HEK293 (cell line): ENCODE measurements around the gene LRRFIP1.
A peak's percentile ranks its signal among the peaks of the same experiment; 100 is the strongest.

Experiments used
- BCL11A ChIP-seq: fragments of 450-650 bp; formaldehyde crosslinking; IDR thresholded peaks from 2 replicates; pipeline ENCODE4 v1.5.1; 2016; ENCODE audit warnings: low read depth, missing biosample characterization, missing genetic modification characterization
- HOXD13 ChIP-seq: sonication (generic); formaldehyde crosslinking; IDR thresholded peaks from 2 replicates; pipeline ENCODE4 v1.8.0; 2022; ENCODE audit warnings: missing genetic modification reagents, borderline replicate concordance
- KLF10 ChIP-seq: fragments of 450-650 bp; IDR thresholded peaks from 2 replicates; pipeline ENCODE4 v1.5.1; 2018; ENCODE audit warnings: missing biosample characterization, mild to moderate bottlenecking, missing genetic modification characterization
- MYNN ChIP-seq: fragments of 450-650 bp; formaldehyde crosslinking; IDR thresholded peaks from 2 replicates; pipeline ENCODE4 v1.5.1; 2016; ENCODE audit warnings: missing biosample characterization, missing genetic modification characterization, borderline replicate concordance
- PRDM1 ChIP-seq: fragments of 450-650 bp; formaldehyde crosslinking; IDR thresholded peaks from 2 replicates; pipeline ENCODE4; 2016; ENCODE audit warnings: missing biosample characterization, missing genetic modification characterization
- SCRT1 ChIP-seq: fragments of 450-650 bp; formaldehyde crosslinking; IDR thresholded peaks from 2 replicates; pipeline ENCODE4 v1.5.1; 2016; ENCODE audit warnings: missing biosample characterization, missing genetic modification characterization, borderline replicate concordance
- SCRT2 ChIP-seq: fragments of 450-650 bp; formaldehyde crosslinking; IDR thresholded peaks from 2 replicates; pipeline ENCODE4 v1.5.1; 2016; ENCODE audit warnings: missing biosample characterization, missing genetic modification characterization
- SP2 ChIP-seq: fragments of 450-650 bp; formaldehyde crosslinking; IDR thresholded peaks from 2 replicates; pipeline ENCODE4 v1.5.1; 2016; ENCODE audit warnings: missing biosample characterization, missing genetic modification characterization
- YY1 ChIP-seq: fragments of 450-650 bp; formaldehyde crosslinking; IDR thresholded peaks from 2 replicates; pipeline ENCODE4 v1.5.1; 2018; ENCODE audit warnings: missing biosample characterization, missing genetic modification characterization
- ZBTB21 ChIP-seq: fragments of 450-650 bp; formaldehyde crosslinking; IDR thresholded peaks from 2 replicates; pipeline ENCODE4 v1.5.1; 2017; ENCODE audit warnings: missing biosample characterization, missing genetic modification characterization
- ZFP37 ChIP-seq: fragments of 450-650 bp; formaldehyde crosslinking; IDR thresholded peaks from 2 replicates; pipeline ENCODE4 v1.5.1; 2016; ENCODE audit warnings: missing biosample characterization, missing genetic modification characterization
- ZNF112 ChIP-seq: fragments of 450-650 bp; formaldehyde crosslinking; IDR thresholded peaks from 2 replicates; pipeline ENCODE4 v1.5.0; 2017; ENCODE audit warnings: missing biosample characterization, missing genetic modification characterization
- ZNF184 ChIP-seq: fragments of 450-650 bp; IDR thresholded peaks from 2 replicates; pipeline ENCODE4 v1.5.1; 2018; ENCODE audit warnings: missing biosample characterization, mild to moderate bottlenecking, missing genetic modification characterization
- ZNF211 ChIP-seq: fragments of 450-650 bp; formaldehyde crosslinking; IDR thresholded peaks from 2 replicates; pipeline ENCODE4 v1.5.1; 2016; ENCODE audit warnings: low read depth, missing biosample characterization, missing genetic modification characterization
- ZNF214 ChIP-seq: fragments of 450-650 bp; formaldehyde crosslinking; IDR thresholded peaks from 2 replicates; pipeline ENCODE4 v1.5.1; 2017; ENCODE audit warnings: missing biosample characterization, mild to moderate bottlenecking, missing genetic modification characterization, borderline replicate concordance
- ZNF24 ChIP-seq: fragments of 450-650 bp; formaldehyde crosslinking; IDR thresholded peaks from 2 replicates; pipeline ENCODE4 v1.5.1; 2016; ENCODE audit warnings: missing biosample characterization, missing genetic modification characterization
- ZNF350 ChIP-seq: fragments of 450-650 bp; formaldehyde crosslinking; IDR thresholded peaks from 2 replicates; pipeline ENCODE4 v1.5.0; 2017; ENCODE audit warnings: missing biosample characterization, mild to moderate bottlenecking, missing genetic modification characterization
- ZNF391 ChIP-seq: fragments of 450-650 bp; formaldehyde crosslinking; IDR thresholded peaks from 2 replicates; pipeline ENCODE4 v1.5.1; 2016; ENCODE audit warnings: low read depth, missing biosample characterization, missing genetic modification characterization, borderline replicate concordance
- ZNF416 ChIP-seq: fragments of 450-650 bp; formaldehyde crosslinking; IDR thresholded peaks from 2 replicates; pipeline ENCODE4 v1.5.1; 2016; ENCODE audit warnings: missing biosample characterization, missing genetic modification characterization
- ZNF473 ChIP-seq: fragments of 450-650 bp; formaldehyde crosslinking; IDR thresholded peaks from 2 replicates; pipeline ENCODE4 v1.5.1; 2017; ENCODE audit warnings: missing biosample characterization, missing genetic modification characterization
- ZNF48 ChIP-seq: fragments of 450-650 bp; formaldehyde crosslinking; IDR thresholded peaks from 2 replicates; pipeline ENCODE4 v1.5.1; 2016; ENCODE audit warnings: missing biosample characterization, missing genetic modification characterization
- ZNF549 ChIP-seq: fragments of 450-650 bp; IDR thresholded peaks from 2 replicates; pipeline ENCODE4 v1.5.1; 2018; ENCODE audit warnings: missing biosample characterization, missing genetic modification characterization, mild to moderate bottlenecking, inconsistent platforms, moderate library complexity
- ZNF585B ChIP-seq: fragments of 450-650 bp; formaldehyde crosslinking; IDR thresholded peaks from 2 replicates; pipeline ENCODE4 v1.5.1; 2016; ENCODE audit warnings: missing biosample characterization, missing genetic modification characterization
- ZNF677 ChIP-seq: fragments of 450-650 bp; IDR thresholded peaks from 2 replicates; pipeline ENCODE4 v1.5.0; 2018; ENCODE audit warnings: missing biosample characterization, mild to moderate bottlenecking, missing genetic modification characterization, moderate library complexity
- TF ChIP-seq, protein P1 (sequence below): fragments of 450-650 bp; IDR thresholded peaks from 2 replicates; pipeline ENCODE4 v1.5.1; 2018; ENCODE audit warnings: missing biosample characterization, mild to moderate bottlenecking, missing genetic modification characterization
- TF ChIP-seq, protein P2 (sequence below): fragments of 450-650 bp; formaldehyde crosslinking; IDR thresholded peaks from 2 replicates; pipeline ENCODE4 v1.5.1; 2017; ENCODE audit warnings: missing biosample characterization, missing genetic modification characterization
- TF ChIP-seq, protein P3 (sequence below): fragments of 450-650 bp; formaldehyde crosslinking; IDR thresholded peaks from 2 replicates; pipeline ENCODE4 v1.5.1; 2016; ENCODE audit warnings: missing biosample characterization, missing genetic modification characterization
- TF ChIP-seq, protein P4 (sequence below): fragments of 450-650 bp; formaldehyde crosslinking; IDR thresholded peaks from 2 replicates; pipeline ENCODE4 v1.5.1; 2016; ENCODE audit warnings: missing biosample characterization, missing genetic modification characterization
- TF ChIP-seq, protein P5 (sequence below): fragments of 450-650 bp; formaldehyde crosslinking; IDR thresholded peaks from 2 replicates; pipeline ENCODE4 v1.5.1; 2016; ENCODE audit warnings: missing biosample characterization, missing genetic modification characterization
- TF ChIP-seq, protein P6 (sequence below): fragments of 450-650 bp; formaldehyde crosslinking; IDR thresholded peaks from 2 replicates; pipeline ENCODE4 v1.5.1; 2017; ENCODE audit warnings: missing biosample characterization, missing genetic modification characterization

LRRFIP1 gene

DNA sequence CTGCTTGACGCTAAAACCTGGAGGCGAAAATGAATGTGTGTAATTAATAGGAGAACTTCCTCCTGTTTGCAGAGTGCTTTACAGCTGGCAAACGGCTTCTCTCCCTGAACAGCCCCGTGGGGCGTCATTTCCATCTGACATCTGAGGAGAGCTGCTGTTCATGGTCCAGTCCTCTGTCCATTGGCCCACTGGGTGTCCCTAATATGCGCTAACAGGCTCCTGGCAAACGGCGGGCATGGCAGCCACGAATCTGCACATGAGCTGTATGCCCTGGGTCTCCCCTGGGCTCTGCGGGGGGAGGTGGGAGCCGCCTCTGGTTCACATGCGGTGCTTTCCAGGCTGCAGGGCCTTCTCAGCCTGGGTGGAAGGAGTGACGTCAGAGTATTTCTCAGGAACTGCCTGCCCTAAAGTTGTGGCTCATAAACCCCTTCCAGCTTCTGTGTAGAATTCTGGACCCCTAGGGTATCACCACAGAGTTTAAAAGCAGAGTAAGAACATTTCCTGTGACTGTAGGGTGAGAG is 73.2 kb downstream of the LRRFIP1 start (continued):
- TF ChIP-seq SP2 (tag by site-specific recombination) (peak; percentile 32), KLF10 (tag by site-specific recombination) (peak; percentile 45; the same call in 1 of the 2 replicates), ZNF585B (tag by site-specific recombination) (no peak), ZBTB21 (peak; percentile 74), PRDM1 (tag by site-specific recombination) (no peak), ZNF211 (tag by site-specific recombination) (no peak), ZNF24 (tag by site-specific recombination) (peak; percentile 51; the same call in 1 of the 2 replicates), ZNF48 (tag by site-specific recombination) (no peak), ZNF549 (tag by site-specific recombination) (no peak), ZNF350 (tag by site-specific recombination) (no peak), ZNF677 (tag by site-specific recombination) (no peak), HOXD13 (CRISPR knock-in tag) (no peak), ZNF391 (tag by site-specific recombination) (no peak), MYNN (tag by site-specific recombination) (no peak), ZNF184 (no peak), ZFP37 (no peak), ZNF416 (no peak), YY1 (tag by site-specific recombination) (no peak), SCRT2 (tag by site-specific recombination) (no peak), BCL11A (tag by site-specific recombination) (no peak), ZNF112 (tag by site-specific recombination) (no peak), SCRT1 (tag by site-specific recombination) (no peak), ZNF214 (tag by site-specific recombination) (no peak), ZNF473 (tag by site-specific recombination) (no peak)
- TF ChIP-seq, protein P1, sequence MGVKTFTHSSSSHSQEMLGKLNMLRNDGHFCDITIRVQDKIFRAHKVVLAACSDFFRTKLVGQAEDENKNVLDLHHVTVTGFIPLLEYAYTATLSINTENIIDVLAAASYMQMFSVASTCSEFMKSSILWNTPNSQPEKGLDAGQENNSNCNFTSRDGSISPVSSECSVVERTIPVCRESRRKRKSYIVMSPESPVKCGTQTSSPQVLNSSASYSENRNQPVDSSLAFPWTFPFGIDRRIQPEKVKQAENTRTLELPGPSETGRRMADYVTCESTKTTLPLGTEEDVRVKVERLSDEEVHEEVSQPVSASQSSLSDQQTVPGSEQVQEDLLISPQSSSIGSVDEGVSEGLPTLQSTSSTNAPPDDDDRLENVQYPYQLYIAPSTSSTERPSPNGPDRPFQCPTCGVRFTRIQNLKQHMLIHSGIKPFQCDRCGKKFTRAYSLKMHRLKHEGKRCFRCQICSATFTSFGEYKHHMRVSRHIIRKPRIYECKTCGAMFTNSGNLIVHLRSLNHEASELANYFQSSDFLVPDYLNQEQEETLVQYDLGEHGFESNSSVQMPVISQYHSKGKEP (tag by site-specific recombination) = no peak
- TF ChIP-seq, protein P2, sequence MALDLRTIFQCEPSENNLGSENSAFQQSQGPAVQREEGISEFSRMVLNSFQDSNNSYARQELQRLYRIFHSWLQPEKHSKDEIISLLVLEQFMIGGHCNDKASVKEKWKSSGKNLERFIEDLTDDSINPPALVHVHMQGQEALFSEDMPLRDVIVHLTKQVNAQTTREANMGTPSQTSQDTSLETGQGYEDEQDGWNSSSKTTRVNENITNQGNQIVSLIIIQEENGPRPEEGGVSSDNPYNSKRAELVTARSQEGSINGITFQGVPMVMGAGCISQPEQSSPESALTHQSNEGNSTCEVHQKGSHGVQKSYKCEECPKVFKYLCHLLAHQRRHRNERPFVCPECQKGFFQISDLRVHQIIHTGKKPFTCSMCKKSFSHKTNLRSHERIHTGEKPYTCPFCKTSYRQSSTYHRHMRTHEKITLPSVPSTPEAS (tag by site-specific recombination) = no peak
- TF ChIP-seq, protein P3, sequence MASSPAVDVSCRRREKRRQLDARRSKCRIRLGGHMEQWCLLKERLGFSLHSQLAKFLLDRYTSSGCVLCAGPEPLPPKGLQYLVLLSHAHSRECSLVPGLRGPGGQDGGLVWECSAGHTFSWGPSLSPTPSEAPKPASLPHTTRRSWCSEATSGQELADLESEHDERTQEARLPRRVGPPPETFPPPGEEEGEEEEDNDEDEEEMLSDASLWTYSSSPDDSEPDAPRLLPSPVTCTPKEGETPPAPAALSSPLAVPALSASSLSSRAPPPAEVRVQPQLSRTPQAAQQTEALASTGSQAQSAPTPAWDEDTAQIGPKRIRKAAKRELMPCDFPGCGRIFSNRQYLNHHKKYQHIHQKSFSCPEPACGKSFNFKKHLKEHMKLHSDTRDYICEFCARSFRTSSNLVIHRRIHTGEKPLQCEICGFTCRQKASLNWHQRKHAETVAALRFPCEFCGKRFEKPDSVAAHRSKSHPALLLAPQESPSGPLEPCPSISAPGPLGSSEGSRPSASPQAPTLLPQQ (tag by site-specific recombination) = no peak
- TF ChIP-seq, protein P4, sequence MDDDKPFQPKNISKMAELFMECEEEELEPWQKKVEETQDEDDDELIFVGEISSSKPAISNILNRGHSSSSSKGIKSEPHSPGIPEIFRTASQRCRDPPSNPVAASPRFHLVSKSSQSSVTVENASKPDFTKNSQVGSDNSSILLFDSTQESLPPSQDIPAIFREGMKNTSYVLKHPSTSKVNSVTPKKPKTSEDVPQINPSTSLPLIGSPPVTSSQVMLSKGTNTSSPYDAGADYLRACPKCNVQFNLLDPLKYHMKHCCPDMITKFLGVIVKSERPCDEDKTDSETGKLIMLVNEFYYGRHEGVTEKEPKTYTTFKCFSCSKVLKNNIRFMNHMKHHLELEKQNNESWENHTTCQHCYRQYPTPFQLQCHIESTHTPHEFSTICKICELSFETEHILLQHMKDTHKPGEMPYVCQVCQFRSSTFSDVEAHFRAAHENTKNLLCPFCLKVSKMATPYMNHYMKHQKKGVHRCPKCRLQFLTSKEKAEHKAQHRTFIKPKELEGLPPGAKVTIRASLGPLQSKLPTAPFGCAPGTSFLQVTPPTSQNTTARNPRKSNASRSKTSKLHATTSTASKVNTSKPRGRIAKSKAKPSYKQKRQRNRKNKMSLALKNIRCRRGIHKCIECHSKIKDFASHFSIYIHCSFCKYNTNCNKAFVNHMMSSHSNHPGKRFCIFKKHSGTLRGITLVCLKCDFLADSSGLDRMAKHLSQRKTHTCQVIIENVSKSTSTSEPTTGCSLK (tag by site-specific recombination) = no peak
- TF ChIP-seq, protein P5, sequence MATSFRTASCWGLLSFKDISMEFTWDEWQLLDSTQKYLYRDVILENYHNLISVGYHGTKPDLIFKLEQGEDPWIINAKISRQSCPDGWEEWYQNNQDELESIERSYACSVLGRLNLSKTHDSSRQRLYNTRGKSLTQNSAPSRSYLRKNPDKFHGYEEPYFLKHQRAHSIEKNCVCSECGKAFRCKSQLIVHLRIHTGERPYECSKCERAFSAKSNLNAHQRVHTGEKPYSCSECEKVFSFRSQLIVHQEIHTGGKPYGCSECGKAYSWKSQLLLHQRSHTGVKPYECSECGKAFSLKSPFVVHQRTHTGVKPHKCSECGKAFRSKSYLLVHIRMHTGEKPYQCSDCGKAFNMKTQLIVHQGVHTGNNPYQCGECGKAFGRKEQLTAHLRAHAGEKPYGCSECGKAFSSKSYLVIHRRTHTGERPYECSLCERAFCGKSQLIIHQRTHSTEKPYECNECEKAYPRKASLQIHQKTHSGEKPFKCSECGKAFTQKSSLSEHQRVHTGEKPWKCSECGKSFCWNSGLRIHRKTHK (tag by site-specific recombination) = no peak
- TF ChIP-seq, protein P6, sequence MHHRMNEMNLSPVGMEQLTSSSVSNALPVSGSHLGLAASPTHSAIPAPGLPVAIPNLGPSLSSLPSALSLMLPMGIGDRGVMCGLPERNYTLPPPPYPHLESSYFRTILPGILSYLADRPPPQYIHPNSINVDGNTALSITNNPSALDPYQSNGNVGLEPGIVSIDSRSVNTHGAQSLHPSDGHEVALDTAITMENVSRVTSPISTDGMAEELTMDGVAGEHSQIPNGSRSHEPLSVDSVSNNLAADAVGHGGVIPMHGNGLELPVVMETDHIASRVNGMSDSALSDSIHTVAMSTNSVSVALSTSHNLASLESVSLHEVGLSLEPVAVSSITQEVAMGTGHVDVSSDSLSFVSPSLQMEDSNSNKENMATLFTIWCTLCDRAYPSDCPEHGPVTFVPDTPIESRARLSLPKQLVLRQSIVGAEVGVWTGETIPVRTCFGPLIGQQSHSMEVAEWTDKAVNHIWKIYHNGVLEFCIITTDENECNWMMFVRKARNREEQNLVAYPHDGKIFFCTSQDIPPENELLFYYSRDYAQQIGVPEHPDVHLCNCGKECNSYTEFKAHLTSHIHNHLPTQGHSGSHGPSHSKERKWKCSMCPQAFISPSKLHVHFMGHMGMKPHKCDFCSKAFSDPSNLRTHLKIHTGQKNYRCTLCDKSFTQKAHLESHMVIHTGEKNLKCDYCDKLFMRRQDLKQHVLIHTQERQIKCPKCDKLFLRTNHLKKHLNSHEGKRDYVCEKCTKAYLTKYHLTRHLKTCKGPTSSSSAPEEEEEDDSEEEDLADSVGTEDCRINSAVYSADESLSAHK (tag by site-specific recombination) = peak; percentile 36; the same call in 1 of the 2 replicates
